Smooth muscle cell (in vitro differentiated cells): ENCODE data around the gene RAET1E. TPM values are rescaled to one million over a fixed set of nuclear protein-coding genes. Genes with fewer than 3 reads are reported as not detected.
A peak's percentile ranks its signal among the peaks of the same experiment; 100 is the strongest.
"Not testable (repeated sequence)": the region's sequence is repeated elsewhere in the genome, so short reads cannot be mapped to it uniquely, and the experiment has no call there.

Experiments
- DNase-seq: peaks from one replicate; lab custom pipeline; 2025; ENCODE audit not compliant: unreplicated experiment; lab: John Stamatoyannopoulos, UW
- H2AFZ ChIP-seq: fragments of 200-600 bp; sonication (generic); 2 replicates; pipeline ENCODE4 v1.6.0; 2016; ENCODE audit warnings: antibody characterized with exemption, low read depth, mild to moderate bottlenecking
- H3F3A ChIP-seq: fragments of 200-600 bp; sonication (generic); 2 replicates; pipeline ENCODE4 v1.6.0; 2017; ENCODE audit warnings: antibody characterized with exemption, low read depth
- H3K27ac ChIP-seq: fragments of 200-600 bp; sonication (generic); 2 replicates; pipeline ENCODE4 v1.5.1; 2016; ENCODE audit warnings: low read depth, mild to moderate bottlenecking
- H3K27me3 ChIP-seq: fragments of 200-600 bp; sonication (generic); 2 replicates; pipeline ENCODE4 v1.6.1; 2016; ENCODE audit warnings: low read depth, mild to moderate bottlenecking
- H3K36me3 ChIP-seq: fragments of 200-600 bp; sonication (generic); 2 replicates; pipeline ENCODE4 v1.5.1; 2016; ENCODE audit warnings: low read depth
- H3K4me1 ChIP-seq: fragments of 200-600 bp; sonication (generic); 2 replicates; pipeline ENCODE4 v1.5.1; 2016; ENCODE audit warnings: low read depth
- H3K4me2 ChIP-seq: fragments of 200-600 bp; sonication (generic); 2 replicates; pipeline ENCODE4 v1.6.0; 2016; ENCODE audit warnings: mild to moderate bottlenecking
- H3K4me3 ChIP-seq: fragments of 200-600 bp; sonication (generic); 2 replicates; pipeline ENCODE4 v1.5.1; 2016; ENCODE audit warnings: mild to moderate bottlenecking
- H3K79me2 ChIP-seq: fragments of 200-600 bp; sonication (generic); 2 replicates; pipeline ENCODE4 v1.6.0; 2016; ENCODE audit warnings: low read depth, mild to moderate bottlenecking
- H3K9ac ChIP-seq: fragments of 200-600 bp; sonication (generic); 2 replicates; pipeline ENCODE4 v1.6.0; 2016; ENCODE audit warnings: low read depth
- H3K9me3 ChIP-seq: fragments of 200-600 bp; sonication (generic); replicated peaks from 2 replicates; pipeline ENCODE4 v1.5.1; 2016; ENCODE audit warnings: low read depth
- H4K20me1 ChIP-seq: fragments of 200-600 bp; sonication (generic); 2 replicates; pipeline ENCODE4 v1.6.0; 2016; ENCODE audit warnings: low read depth
- CTCF ChIP-seq: fragments of 200-600 bp; sonication (generic); IDR thresholded peaks from 2 replicates; pipeline ENCODE4 v1.5.1; 2017; ENCODE audit warnings: borderline replicate concordance, mild to moderate bottlenecking, antibody characterized with exemption; ENCODE audit not compliant: insufficient read depth, poor library complexity, severe bottlenecking
- WGBS: methylation state at CpG from one replicate; pipeline ENCODE4 v1.1.7; 2016; ENCODE audit warnings: low lambda C conversion rate; 5-methylcytosine and 5-hydroxymethylcytosine counted together
- polyA plus RNA-seq: library from polyadenylated mRNA; unstranded; fragments of >200 nt; fragmentation: Nextera tagmentation; extraction: Ambion mirVana; gene quantifications from 2 replicates; pipeline ENCODE4 v1.2.1, GENCODE V29; 2016
- total RNA-seq: library from RNA; depleted of rRNA; stranded (reverse); fragments of >200 nt; gene quantifications from 2 replicates; pipeline ENCODE4 v1.2.3, GENCODE V29; 2014

The RAET1E gene
- total and polyA plus RNA-seq, 2 experiments from 2014 or later = not detected

DNA sequence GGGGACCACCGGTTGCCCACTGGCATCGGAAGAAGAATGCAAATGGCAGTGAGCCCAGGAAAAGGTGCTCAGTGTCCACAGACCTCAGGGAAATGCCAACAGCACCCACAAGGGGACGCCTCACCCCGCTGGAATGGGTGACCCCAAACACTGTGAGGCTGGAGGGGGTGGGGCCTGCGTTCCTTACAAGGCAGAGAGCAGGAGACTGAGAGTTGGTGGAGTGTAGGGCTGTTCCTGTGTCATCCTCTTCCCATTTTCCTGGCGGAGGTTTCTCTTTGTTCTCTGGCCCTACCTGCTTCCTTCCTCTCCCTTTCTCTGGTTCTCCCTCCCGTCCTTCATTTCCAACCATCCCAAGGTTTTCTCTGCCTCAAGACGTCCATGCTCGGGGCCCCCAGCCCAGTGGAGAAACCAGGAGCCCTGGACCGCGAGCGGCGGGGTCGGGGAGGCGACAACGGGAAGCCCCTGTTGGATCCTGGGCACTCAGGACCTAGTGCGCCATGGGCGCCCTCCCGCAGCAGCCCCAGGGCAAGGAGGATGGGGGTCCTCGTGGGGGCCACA, 40.2 kb upstream of the RAET1E start:
- not testable (repeated sequence) for H3K9ac ChIP-seq, H3K79me2 ChIP-seq, H3K36me3 ChIP-seq, H2AFZ ChIP-seq, H3F3A ChIP-seq, H3K27ac ChIP-seq, H3K4me1 ChIP-seq, H3K9me3 ChIP-seq, H4K20me1 ChIP-seq, DNase-seq
- Histone ChIP-seq H3K4me2 (peak overlapping the region; percentile 86), H3K27me3 (peaks cover 84% of the 10 kb centered on the region), H3K4me3 (peak overlapping the region; percentile 42)
- WGBS = 5% methylated on average over 14 of the region's 20 CpGs
- TF ChIP-seq CTCF = peak; percentile 11

GRCh38 chr6:149936743-149937142, 38.8 kb upstream of the RAET1E start:
- DNase-seq = no peak
- Histone ChIP-seq H3K4me1 (no peaks in the 10 kb centered on the region), H3K79me2 (no peaks in the 10 kb centered on the region), H3K27ac (no peak overlapping the region), H3K27me3 (peaks cover 87% of the 10 kb centered on the region), H3K9ac (no peak overlapping the region), H4K20me1 (no peaks in the 10 kb centered on the region), H3K9me3 (no peaks in the 10 kb centered on the region), H3F3A (no peaks in the 10 kb centered on the region), H3K36me3 (no peaks in the 10 kb centered on the region), H2AFZ (no peak overlapping the region), H3K4me2 (no peak overlapping the region), H3K4me3 (no peak overlapping the region)
- TF ChIP-seq CTCF = no peak
- 42% methylated on average over 2 of the region's 2 CpGs for WGBS

GRCh38 chr6:149935668-149936067, 37.8 kb upstream of the RAET1E start:
- 23% methylated on average over 2 of the region's 2 CpGs for WGBS
- H4K20me1 ChIP-seq = no peaks in the 10 kb centered on the region
- H3F3A ChIP-seq = no peaks in the 10 kb centered on the region
- H3K36me3 ChIP-seq = no peaks in the 10 kb centered on the region
- no peaks in the 10 kb centered on the region for H3K9me3 ChIP-seq
- DNase-seq = no peak
- H3K27me3 ChIP-seq = peaks cover 92% of the 10 kb centered on the region
- no peak overlapping the region for H2AFZ ChIP-seq
- H3K4me2 ChIP-seq = no peak overlapping the region
- no peak for TF ChIP-seq CTCF
- no peak overlapping the region for H3K9ac ChIP-seq
- no peaks in the 10 kb centered on the region for H3K4me1 ChIP-seq
- H3K4me3 ChIP-seq = no peak overlapping the region
- no peak overlapping the region for H3K27ac ChIP-seq
- no peaks in the 10 kb centered on the region for H3K79me2 ChIP-seq

GRCh38 chr6:149935246-149935645, 37.3 kb upstream of the RAET1E start:
- Histone ChIP-seq H3K4me2 (no peak overlapping the region), H3K27ac (no peak overlapping the region), H3K4me1 (no peaks in the 10 kb centered on the region), H4K20me1 (no peaks in the 10 kb centered on the region), H3K79me2 (no peaks in the 10 kb centered on the region), H3K27me3 (peaks cover 92% of the 10 kb centered on the region), H3K9ac (no peak overlapping the region), H2AFZ (no peak overlapping the region), H3K4me3 (no peak overlapping the region), H3K9me3 (no peaks in the 10 kb centered on the region), H3F3A (no peaks in the 10 kb centered on the region), H3K36me3 (no peaks in the 10 kb centered on the region)
- 53% methylated on average over 4 of the region's 4 CpGs for WGBS
- DNase-seq = no peak
- TF ChIP-seq CTCF = no peak
